Umbilical cord (tissue), 2 donors: Measurements from ENCODE around the gene MDGA2. TPM values are rescaled to one million over a fixed set of nuclear protein-coding genes. Genes with fewer than 3 reads are reported as not detected.

Experiments used
- DNase-seq: peaks from one replicate; pipeline ENCODE4 v3.0.0-alpha.2; 2015; ENCODE audit warnings: low spot score
- total RNA-seq: library from RNA; depleted of rRNA; stranded (reverse); fragments of >200 nt; gene quantifications from one replicate; pipeline ENCODE4 v1.2.3, GENCODE V29; 2014; ENCODE audit warnings: low replicate concordance; ENCODE audit not compliant: insufficient read depth

The MDGA2 gene
- total RNA-seq, 1 donor from 2014 or later, result 1.7 TPM

DNA sequence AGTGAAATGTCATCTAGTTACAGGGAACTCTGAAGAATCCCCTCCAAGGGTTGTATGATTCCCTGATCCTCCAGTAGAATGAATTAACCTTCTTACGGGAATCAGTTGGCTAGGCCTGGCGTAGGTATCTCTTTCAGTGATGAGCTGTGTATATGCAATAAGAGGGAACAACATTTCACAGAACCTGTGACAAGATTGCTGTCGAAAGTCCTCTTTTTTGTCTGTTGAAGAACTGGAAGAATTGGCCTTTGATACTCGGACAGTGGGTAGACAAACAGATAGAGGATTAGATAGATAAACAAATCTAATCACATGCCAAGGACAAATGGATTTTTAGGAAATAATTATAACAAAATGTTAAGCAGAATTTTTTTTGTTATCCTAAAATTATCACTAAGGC is 184.6 kb downstream of the MDGA2 start:
- no peak for DNase-seq

DNA sequence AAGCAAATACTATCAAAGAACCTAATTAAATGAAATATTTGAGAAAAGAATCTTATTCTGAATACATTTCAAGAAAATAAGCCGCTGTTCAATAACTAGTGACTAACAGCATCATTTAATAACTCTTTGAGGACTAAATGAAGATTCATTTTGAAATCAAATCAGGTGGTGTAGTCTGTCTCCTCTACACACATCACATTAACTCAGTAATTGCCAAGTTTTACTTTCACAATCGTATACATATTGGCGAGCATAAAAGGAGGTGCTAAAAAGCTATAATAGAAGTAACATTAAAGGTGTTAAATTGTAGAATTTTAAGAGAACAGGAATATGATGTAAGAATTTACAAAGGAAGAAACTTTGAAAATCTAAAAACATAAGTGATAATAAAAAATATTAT is 185.1 kb downstream of the MDGA2 start:
- DNase-seq, result no peak

DNA sequence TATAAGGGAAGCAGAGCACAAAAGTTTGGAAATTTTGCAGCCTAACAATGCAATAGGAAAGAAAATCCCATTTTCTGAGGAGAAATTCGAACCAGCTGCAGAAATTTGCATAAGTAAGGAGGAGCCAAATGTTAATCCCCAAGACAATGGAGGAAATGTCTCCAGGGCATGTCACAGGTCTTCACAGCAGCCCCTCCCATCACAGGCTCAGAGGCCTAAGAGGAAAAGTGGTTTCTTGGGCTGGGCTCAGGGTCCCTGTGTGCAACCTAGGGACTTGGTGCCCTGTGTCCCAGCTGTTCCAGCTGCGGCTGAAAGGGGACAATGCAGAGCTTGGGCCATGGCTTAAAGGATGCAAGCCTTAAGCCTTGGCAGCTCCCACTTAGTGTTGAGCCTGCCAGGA is 190.0 kb downstream of the MDGA2 start:
- no peak for DNase-seq

DNA sequence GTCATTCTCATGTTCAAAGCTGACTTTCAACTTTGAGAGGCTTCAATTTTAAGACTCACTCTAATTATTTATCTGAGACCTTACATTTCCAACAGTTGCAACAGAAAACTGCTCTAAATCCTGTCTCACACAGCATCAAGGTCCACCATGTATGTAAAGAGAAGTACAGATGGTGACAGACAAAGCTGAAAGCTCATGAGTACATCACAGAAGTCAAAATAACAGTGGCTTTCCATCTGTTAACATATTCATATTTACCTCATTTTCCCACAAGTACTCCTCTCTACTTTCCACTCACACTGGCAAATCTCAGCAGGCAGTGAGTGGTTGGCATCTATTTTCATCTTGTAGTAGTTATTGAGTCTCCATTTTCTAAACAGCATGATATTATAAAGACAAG is 192.0 kb downstream of the MDGA2 start:
- no peak for DNase-seq

DNA sequence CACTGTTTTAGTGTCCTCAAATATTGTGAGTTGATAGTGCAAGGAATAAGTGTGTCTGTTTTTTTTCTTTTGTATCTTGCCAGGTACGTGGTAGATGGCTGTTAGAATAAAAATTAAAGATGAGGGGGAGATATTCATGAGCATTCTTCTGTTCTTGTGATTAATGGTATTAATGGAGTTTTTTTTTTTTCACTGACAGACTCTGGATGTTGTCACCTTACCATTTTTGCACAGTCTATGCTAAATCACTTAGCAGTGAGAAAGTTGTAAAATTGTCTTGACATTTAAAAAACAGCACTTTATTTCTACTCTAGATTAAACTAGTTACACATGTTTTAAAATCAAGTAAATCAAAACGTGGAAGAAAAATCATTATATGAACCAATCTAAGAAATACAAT is 204.3 kb downstream of the MDGA2 start:
- no peak for DNase-seq

DNA sequence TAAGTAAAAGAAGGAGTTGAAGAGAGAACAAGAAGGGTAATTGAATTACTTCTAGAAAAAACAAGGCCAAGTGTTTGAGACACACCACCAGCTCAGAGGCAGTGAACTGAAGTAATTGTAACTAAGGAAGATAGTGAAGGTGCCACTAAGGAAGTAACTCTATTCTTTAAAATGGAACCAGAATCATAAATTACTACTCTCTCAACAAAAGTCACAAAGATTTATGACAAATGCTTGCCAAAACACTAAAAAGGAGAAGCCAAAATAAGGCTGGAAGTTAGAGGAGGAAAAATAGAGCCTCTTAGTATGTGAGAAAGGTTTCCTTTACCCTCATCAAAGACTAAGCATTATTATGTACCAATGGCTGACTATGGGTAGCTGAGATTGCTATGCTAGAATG is 208.5 kb downstream of the MDGA2 start:
- no peak for DNase-seq

DNA sequence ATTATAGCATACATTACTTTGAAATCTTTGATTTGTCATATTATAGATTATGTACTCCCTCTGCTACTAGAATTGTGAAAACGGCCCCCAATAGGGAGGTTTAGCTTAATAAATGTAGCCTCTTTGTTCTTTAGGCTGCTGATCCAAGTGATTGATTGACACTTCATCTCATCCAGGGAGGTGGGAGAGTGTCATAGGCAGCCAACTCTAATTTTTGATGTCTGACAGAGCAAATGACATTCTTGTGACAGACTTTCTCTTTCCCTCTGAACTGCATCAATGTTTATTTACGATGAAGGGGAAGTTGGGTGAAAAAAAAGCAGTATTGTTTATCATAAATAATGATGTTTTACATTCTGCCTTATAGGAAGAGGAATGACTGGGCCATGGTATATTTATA is 221.4 kb downstream of the MDGA2 start:
- no peak for DNase-seq

DNA sequence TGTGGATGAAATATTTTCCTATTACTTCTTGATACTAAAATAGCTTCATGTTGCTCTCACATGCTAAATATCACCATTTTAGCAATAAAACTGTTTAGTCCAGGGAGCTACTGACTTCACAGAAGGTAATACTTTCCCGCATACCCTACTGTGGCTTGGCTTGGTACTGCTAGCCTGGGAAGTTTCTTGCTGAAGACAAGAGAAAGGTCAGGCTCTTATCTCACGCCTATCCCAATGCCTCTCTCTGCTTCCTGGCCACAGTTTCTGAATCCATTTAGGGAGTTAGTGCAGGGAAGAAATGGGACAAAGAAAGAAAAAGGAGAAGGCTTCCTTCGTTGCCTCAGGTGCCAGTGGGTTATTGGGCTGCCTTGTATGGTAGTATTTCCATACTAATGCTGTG is 228.3 kb downstream of the MDGA2 start:
- no peak for DNase-seq

DNA sequence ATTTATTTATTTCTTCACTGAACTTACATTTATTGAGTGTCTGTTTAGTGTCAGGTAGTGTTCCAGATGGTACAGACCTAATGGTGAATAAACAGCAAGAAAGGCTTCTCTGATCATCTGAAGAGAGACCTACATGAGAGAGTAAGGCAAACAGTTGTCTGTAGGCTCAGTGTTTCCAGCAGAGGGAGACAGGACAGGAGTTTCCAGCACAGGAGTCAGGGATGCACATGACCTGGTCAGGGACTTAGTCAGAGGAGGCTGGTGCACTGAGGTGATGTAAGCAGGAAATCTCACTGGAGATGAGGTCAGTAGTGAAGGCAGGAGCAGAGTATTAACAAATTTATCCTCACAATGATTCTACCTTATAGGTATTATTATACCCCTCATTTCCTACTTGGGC is 233.2 kb downstream of the MDGA2 start:
- peak; percentile 3 for DNase-seq

DNA sequence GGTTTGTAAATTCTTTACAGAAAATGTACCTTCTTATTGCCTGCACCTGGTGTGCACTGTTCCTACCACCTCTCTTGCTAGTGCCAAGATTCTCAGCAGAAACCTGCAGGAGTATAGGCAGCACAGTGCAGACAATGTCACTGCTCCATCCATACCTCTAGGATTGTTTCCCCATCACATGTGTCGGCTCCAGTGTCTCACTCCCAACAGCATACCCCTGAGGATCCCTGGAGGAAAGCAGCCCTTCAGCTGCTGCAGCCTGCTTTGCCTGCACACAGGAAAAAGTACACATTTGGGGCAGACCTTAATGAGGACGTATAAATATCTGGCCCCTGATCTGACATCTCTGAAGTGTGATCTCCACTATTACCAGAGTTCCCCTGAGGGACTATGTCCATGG is 235.5 kb downstream of the MDGA2 start:
- no peak for DNase-seq

DNA sequence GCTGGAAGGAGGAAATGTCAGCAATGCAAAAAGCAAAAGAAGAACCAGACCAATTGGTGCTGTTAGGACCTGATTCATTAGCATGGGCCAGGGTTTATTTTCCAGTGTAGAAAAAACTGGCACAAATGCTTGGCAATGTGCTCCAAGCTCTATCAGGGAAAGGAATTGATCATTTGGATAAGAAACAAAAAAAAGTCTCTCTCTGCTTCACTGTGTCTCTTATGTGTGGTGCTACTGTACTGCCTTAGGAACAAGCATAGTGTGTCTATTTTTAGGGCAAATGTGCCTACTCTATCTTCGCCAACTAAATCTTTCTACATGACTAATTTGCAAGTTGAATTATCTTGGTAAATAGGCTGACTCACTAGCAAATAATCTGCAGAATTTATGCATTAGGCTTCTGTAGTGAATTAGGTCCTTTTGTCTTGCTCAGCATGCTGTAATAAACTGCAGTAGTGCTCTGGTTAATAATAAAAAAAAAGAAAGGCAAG is 236.7 kb downstream of the MDGA2 start:
- DNase-seq, result peak; percentile 19

DNA sequence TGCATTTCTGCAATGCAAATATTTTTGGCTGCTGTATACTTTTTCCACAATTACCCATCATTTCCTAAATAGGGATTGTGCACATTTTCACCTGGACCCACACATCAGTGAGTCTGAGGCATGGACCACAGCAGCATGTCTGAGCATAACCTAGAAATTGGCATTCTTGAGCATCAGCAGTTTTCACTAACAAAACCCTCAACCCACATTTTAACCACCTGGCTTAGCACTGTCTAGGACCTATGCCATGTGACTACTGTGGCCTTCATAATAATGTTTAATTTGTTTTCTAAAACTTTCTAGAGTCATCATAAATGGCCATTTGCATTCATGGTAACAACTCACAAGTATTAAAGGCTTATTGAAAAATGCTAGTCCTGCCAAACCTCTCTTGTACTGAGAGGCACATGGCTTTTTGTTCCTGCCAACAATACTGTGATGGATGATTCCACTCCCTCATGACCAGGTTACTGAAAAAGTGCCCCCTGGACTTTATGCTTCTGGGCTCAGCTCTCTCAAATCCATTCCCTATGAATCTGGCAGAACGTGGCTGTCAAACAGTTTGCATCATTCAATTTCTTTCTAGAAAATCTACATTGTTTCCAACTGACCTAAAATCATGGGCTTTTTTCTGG is 240.0 kb downstream of the MDGA2 start:
- no peak for DNase-seq

DNA sequence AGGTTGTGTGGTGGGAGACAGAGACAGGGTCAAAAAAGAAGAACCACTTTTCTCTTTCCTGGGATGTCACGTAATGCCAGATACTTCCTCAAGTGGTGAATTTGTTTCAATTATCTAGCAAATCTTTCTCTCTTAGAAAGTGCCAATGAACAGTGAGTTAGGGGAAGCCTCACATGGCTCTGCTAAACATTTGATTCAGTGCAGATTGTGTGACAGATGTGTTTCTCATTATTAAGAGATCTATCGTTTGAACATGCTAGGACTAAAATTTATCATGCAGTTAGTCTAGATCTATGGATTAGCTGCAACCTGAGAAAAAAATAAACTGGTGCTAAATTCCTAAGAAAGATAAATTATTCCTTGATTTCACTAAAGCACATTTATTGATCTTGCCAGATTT is 247.8 kb downstream of the MDGA2 start:
- no peak for DNase-seq

DNA sequence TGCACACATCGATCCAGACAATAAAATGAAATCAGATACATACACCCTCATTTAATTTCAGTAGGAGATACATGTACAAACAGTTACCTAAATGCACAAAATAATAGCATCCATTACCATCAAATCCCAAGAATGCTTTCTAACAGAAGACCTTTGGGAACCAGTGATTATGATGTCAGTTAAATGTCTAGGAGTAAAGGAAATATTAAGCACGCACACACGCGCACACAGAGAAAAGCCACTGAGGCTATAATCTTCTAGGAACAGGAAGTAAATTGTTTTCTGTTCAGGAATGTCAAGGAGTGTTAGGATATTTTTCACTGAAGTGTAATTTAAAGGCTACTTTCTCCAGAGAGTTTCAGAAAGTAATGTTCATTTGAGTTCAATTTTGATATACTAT is 250.1 kb downstream of the MDGA2 start:
- DNase-seq, result no peak

DNA sequence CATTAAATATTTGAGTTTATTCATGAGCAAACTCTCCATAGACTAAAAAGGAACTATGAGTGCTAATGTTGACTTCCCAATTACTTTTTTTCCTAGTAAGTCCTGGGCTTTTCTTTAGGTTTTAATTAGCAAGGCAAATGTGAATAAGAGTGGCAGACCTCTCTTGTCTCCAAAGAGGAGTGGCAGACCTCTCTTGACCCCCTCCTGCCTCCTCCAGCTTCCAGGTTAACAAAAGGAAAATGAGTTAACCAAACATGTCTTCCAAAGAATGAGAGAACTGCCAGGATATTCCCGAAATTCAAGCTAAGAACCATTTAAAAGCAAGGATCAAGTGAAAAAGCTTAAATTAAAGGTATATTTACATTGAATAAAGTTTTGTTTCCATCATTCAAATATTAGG is 253.2 kb downstream of the MDGA2 start:
- DNase-seq, result no peak

DNA sequence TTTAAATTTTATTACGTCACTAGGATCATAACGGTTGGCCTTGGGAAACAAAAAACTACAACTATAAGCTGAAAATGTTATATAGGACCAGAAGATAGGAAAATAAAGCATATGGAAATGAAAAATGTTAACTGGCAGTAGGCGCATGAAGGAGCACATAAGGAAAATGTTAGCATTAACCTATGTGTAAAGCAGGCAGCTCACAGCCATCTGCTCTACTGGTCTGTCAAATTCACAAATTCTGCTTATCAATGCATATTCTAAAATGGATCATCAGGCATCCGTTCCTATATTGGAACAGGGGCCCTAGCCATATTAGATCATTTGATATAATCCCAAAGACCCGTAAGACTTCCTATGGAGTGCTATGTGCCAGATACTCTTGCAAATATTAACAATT is 263.9 kb downstream of the MDGA2 start:
- no peak for DNase-seq

DNA sequence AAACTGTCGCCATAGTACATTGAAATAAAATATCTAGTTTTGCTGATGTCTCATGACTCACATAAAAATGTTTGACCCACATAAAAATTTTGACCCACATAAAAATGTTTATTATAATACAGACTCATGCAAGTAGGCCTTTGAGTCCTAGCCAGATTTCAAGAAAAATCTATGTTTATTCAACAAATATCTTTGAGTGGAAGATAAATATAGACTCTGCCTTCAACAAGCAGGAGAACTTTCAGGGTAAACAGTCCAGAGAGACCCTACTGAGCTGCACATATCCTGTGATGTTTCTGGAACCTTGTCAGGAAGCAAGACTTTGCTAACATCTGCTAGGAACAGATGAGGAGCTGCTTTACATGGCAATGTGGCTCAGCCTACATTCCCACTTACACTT is 283.1 kb downstream of the MDGA2 start:
- peak; percentile 67 for DNase-seq

DNA sequence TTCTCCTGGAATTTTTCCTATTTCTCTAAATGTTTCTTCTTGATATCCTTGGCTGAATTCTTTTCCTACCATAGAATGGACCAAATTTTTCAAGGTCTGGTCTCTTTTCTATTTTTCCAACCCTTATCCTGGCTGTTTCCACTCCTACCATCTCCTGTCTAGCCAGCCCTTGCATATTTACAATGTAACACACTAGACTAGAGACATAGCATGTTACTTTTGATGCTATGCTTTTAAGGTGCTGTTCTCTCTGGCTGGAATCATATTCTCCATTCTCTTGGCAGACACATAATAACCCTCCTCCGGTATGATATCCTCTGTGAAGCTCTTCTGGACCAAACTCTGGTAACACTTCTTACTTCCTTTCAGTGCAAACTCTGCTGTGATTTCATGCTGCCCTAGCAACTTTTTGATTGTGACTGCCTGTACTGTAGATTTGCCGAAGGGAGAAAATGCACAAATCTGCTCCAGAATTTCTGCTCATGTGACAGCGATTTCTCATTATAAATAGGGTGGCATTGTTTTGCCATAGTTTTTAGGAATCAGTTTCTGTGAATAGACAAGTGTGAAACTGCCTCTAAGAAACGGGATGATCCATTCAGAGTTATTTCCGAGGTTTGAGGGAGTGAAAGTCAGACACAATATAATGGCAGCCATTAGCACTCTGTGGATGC is 284.4 kb downstream of the MDGA2 start:
- DNase-seq, result no peak

DNA sequence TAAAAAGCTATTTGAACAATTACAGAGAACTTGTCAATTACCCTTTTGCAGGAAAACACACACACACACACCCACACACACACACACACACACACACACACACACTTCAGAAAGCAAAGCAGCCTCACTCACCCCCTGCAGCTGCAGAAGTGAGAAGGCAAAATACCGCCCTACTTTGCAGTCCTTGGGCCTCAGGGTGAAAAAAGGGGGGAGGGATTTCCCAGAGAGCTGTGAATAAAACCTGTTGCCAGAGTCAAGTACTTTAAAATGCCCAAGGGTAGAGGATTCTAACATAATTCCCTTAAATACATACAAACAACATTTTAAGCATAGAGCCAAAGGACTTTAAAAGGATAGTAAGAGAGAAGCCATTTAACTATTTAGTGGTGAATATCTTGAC is 285.9 kb downstream of the MDGA2 start:
- DNase-seq, result no peak

DNA sequence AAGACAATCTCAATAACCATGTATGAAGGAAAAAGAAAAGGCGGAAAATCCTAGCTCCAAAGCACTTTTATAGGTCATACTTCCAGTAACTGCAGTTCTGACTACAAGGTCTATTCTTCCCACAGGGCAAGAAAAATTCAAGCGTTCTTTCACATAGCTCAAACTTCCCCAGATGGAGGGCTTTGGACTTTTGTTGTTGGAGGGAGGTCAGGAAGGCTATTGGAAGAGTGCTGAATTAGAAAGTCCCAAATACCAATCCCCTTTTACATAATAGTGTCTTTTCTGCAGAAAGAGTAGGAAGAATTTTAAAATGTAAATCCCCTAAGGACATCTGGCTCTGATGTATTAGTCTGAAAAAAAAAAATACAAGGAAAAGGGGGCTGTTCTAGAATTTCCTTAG is 309.4 kb downstream of the MDGA2 start:
- no peak for DNase-seq

DNA sequence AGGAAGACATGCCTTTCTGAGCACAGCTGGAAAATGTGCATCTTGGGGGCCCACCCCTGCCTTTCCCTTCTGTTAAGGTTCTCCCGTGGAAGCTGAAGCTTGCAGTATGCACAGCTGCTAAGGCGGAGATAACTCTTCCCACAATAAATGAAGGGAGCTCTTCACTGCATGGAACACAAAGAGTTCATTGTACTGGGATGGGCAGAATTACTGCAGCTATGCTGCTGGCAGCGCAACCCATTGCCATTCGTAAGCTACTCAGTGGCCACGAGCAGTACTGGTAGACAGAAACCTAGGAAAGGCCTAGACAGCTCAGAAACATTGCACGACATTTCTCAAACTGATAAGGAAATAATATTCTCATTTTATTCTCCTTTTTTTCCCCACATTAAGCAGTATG is 310.2 kb downstream of the MDGA2 start:
- no peak for DNase-seq

DNA sequence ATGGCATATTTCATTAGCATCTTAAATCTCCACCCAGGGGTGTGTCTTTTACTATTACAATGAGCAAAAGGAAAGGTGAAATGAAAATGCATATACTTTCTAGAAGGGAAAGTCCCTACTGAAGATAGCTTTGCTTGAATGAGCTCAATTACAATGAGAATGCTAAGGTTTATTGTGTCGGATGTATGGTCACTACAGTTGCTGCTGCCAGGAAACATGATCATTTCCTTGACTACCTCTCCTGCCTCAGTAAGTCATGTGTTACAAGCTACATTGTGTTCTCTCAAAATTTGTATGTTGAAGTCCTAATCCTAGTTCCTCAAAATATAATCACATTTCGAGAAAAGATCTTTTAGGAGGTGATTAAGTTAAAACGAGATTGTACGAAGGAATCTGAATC is 322.2 kb downstream of the MDGA2 start:
- DNase-seq, result no peak

DNA sequence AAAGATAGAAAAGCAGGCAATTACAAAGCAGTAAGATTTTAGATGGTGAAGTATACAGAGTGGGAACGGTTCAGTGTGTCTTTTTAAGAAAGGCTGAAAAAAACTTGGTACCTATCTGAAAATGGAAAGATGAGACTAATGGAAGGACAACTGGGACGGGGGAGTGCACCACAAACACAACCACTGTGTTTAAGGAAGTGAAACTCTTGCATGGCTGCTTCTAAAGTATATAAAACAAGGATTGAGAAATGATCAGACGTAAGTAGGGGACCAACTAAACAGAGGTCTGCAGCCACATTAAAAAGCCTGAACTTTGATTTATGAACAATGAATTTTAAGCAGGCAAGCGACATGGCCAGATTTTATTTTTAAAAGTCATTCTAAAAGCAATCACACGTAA is 328.6 kb downstream of the MDGA2 start:
- no peak for DNase-seq

DNA sequence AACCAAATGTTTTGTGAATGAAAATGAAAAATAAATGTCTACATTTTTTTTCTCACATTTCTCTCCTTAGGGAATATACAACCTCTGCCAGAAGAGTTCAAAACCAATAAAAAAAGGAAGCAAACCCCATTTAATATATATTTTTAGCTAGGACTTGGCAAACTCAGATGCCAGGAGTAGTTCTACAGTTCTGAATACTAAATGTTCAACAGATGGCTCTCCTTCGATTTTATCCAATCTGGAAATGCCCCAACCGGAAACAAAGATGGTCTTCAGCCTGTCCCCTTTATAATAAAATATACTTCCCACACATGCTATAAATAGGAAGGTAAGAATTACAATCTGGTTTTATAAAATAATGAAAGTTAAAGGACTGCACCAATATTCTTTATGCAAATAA is 330.4 kb downstream of the MDGA2 start:
- DNase-seq, result no peak
